Calu3 (cell line): Measurements from ENCODE around the gene EYS. TPM values are rescaled to one million over a fixed set of nuclear protein-coding genes. Genes with fewer than 3 reads are reported as not detected.

ENCODE experiments used
- BruUV-seq: library from RNA; stranded (reverse); fragments of 400-500 nt; replicated peaks from 2 replicates; lab custom pipeline; 2021; lab: Mats Ljungman, UMichigan
- CTCF ChIA-PET: fragments of 300-600 bp; sonication (Branson Sonifier 250); formaldehyde crosslinking; loops from one replicate; lab custom pipeline; 2022; ENCODE audit warnings: antibody characterized with exemption; lab: Charles Lee
- DNase-seq: peaks from one replicate; pipeline ENCODE4 v3.0.0; 2022
- H3K27ac Mint-ChIP-seq: one replicate; pipeline ENCODE4 v1.8.0; 2022; ENCODE audit warnings: mixed read lengths; ENCODE audit not compliant: unreplicated experiment
- H3K27me3 Mint-ChIP-seq: one replicate; pipeline ENCODE4 v1.8.0; 2022; ENCODE audit warnings: mixed read lengths; ENCODE audit not compliant: unreplicated experiment
- H3K36me3 Mint-ChIP-seq: one replicate; pipeline ENCODE4 v1.8.0; 2022; ENCODE audit warnings: mild to moderate bottlenecking, moderate library complexity, mixed read lengths; ENCODE audit not compliant: insufficient read depth, unreplicated experiment
- H3K4me1 Mint-ChIP-seq: one replicate; pipeline ENCODE4 v1.8.0; 2022; ENCODE audit warnings: mild to moderate bottlenecking, low read depth, mixed read lengths; ENCODE audit not compliant: unreplicated experiment
- H3K4me3 Mint-ChIP-seq: one replicate; pipeline ENCODE4 v1.8.0; 2022; ENCODE audit warnings: mild to moderate bottlenecking, low read depth, moderate library complexity, mixed read lengths; ENCODE audit not compliant: unreplicated experiment
- H3K9me3 Mint-ChIP-seq: one replicate; pipeline ENCODE4 v1.8.0; 2022; ENCODE audit warnings: low read depth, mixed read lengths; ENCODE audit not compliant: unreplicated experiment
- intact Hi-C: fragments of 100-400 bp; cut with micrococcal nuclease; formaldehyde crosslinking; loops from one replicate; pipeline ENCODE4 v1.10.0; 2022; ENCODE audit not compliant: unreplicated experiment
- total RNA-seq: library from RNA; stranded (reverse); gene quantifications from 2 replicates; pipeline ENCODE4 v1.2.3, GENCODE V29; 2022
- TF ChIP-seq, protein P1 (sequence below): fragments of 200-600 bp; IDR thresholded peaks from one replicate; pipeline ENCODE4 v1.8.0; 2022; ENCODE audit warnings: antibody characterized with exemption; ENCODE audit not compliant: unreplicated experiment

Gene EYS
- total RNA-seq, 1 experiment from 2014 or later: not detected

DNA sequence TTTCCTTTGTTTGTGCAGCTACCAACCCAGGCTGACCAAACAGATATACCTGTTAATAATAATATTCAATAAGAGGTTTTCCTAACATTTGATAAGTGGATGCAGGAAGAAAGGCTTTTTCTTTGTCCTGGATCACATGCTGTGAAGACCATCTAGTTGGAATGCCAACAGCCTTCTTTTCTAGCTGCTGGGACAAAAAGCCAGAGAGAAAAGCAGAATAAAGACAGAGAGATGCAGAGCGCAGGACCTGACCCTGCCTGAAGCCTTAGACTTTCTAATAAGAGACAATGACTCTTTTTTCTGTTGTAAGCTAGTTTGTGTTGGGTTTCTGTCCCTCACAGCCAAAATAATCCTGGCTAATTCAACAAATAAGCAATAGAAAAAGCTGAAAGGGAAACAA, 1763.2 kb downstream of the EYS start:
- CTCF ChIA-PET: no interaction called here
- intact Hi-C loops: no loop called here
- no TSS peak for BruUV-seq
- no peak overlapping the region for H3K4me3 Mint-ChIP-seq
- TF ChIP-seq, protein P1, sequence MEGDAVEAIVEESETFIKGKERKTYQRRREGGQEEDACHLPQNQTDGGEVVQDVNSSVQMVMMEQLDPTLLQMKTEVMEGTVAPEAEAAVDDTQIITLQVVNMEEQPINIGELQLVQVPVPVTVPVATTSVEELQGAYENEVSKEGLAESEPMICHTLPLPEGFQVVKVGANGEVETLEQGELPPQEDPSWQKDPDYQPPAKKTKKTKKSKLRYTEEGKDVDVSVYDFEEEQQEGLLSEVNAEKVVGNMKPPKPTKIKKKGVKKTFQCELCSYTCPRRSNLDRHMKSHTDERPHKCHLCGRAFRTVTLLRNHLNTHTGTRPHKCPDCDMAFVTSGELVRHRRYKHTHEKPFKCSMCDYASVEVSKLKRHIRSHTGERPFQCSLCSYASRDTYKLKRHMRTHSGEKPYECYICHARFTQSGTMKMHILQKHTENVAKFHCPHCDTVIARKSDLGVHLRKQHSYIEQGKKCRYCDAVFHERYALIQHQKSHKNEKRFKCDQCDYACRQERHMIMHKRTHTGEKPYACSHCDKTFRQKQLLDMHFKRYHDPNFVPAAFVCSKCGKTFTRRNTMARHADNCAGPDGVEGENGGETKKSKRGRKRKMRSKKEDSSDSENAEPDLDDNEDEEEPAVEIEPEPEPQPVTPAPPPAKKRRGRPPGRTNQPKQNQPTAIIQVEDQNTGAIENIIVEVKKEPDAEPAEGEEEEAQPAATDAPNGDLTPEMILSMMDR: no peak
- H3K27me3 Mint-ChIP-seq: no peaks in the 10 kb centered on the region
- H3K36me3 Mint-ChIP-seq: no peaks in the 10 kb centered on the region
- H3K9me3 Mint-ChIP-seq: no peaks in the 10 kb centered on the region
- no peak for DNase-seq
- no peaks in the 10 kb centered on the region for H3K4me1 Mint-ChIP-seq
- no peak overlapping the region for H3K27ac Mint-ChIP-seq

DNA sequence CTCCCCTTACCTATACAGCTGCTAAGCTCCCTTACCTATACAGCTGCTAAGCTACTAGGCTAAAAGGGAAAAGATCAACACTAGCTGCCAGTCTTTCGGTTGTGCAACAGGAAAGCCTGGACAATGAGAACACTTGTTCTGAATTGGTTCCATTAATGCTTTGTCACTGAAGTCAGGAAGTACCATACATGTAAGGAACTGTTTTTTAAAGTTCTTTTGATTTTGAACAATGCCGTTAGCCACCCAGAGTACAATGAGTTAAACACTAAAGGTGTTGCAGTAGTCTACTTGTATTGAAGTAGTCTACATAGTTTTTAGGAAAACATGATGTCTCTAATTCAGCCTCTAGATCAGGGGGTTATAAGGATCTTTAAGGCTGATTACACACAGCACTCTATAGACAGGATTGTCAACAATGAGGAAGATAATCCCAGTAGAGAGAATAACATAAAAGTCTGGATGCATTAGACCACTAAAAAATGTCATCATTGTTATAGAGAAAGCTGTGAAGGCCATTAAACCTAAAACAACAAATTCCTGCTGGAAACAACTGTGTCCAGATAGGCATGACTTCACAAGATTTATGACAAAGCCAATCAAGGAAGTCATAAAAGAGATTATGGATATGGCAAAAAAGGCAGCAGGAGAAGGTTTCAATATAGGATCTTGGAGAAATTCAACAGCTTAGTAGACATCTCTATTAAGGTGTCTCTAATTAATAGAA, 1765.1 kb downstream of the EYS start:
- no peaks in the 10 kb centered on the region for H3K36me3 Mint-ChIP-seq
- DNase-seq: no peak
- TF ChIP-seq, protein P1: no peak
- H3K9me3 Mint-ChIP-seq: no peaks in the 10 kb centered on the region
- intact Hi-C loops: no loop called here
- H3K27me3 Mint-ChIP-seq: no peaks in the 10 kb centered on the region
- H3K4me1 Mint-ChIP-seq: no peaks in the 10 kb centered on the region
- H3K27ac Mint-ChIP-seq: no peak overlapping the region
- BruUV-seq: no TSS peak
- H3K4me3 Mint-ChIP-seq: no peak overlapping the region
- CTCF ChIA-PET: no interaction called here

DNA sequence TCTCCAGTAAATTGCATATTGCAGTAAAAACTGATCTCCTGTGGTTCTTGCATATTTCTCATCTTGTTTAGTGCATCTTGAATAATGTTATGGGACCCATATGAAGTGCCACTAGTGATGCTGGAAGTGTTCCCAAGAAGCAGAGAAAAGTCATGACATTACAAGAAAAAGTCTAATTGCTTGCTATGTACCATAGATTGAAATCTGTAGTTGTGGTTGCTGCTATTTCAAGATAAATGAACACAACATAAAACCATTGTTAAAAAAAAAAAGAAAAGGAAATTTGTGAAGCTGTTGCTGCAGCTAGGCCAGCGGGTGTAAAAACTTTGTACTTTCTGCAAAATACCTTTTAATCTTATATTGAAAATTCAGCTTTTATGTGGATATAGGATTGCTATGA, 1767.0 kb downstream of the EYS start:
- TF ChIP-seq, protein P1: no peak
- intact Hi-C loops: no loop called here
- H3K9me3 Mint-ChIP-seq: no peaks in the 10 kb centered on the region
- no peaks in the 10 kb centered on the region for H3K36me3 Mint-ChIP-seq
- no peak overlapping the region for H3K4me3 Mint-ChIP-seq
- H3K27ac Mint-ChIP-seq: no peak overlapping the region
- H3K4me1 Mint-ChIP-seq: no peaks in the 10 kb centered on the region
- DNase-seq: no peak
- CTCF ChIA-PET: no interaction called here
- BruUV-seq: no TSS peak
- H3K27me3 Mint-ChIP-seq: no peaks in the 10 kb centered on the region

DNA sequence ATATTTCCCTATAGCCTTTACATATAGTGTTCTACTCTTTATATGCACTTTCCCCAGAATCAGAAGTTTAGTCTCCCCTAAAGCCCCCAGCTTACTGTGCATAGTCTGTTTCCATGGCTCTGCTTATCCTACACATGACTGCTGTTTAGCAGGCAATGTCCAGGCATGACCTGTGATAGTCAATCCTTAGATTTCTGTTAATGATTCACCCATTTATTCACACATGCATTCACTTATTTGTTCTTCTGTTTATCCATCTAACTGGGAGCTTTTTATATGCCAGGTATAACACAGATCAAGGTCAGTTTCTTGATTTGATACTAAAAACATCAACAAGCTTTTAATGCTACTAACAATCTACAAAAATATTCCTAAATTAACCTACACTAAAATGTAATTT, 1770.6 kb downstream of the EYS start:
- Mint-ChIP-seq H3K4me3 (no peak overlapping the region), H3K4me1 (no peaks in the 10 kb centered on the region), H3K27me3 (no peaks in the 10 kb centered on the region), H3K27ac (no peak overlapping the region), H3K9me3 (no peaks in the 10 kb centered on the region), H3K36me3 (no peaks in the 10 kb centered on the region)
- TF ChIP-seq, protein P1: no peak
- BruUV-seq: no TSS peak
- CTCF ChIA-PET: no interaction called here
- intact Hi-C loops: no loop called here
- no peak for DNase-seq
